IMR-90 (cell line): Measurements from ENCODE around the gene COLGALT1. TPM values are rescaled to one million over a fixed set of nuclear protein-coding genes. Genes with fewer than 3 reads are reported as not detected.
A peak's percentile ranks its signal among the peaks of the same experiment; 100 is the strongest.

ENCODE experiments used
- ATAC-seq: fragments of 200-7000 bp; cut with Tn5 transposase; 2 replicates; pipeline ENCODE4 v1.9.1; 2020; ENCODE audit warnings: low read depth, mild to moderate bottlenecking, moderate library complexity
- BruUV-seq: library from RNA; stranded (reverse); fragments of 400-500 nt; replicated peaks from 2 replicates; lab custom pipeline; 2021; lab: Mats Ljungman, UMichigan
- CTCF ChIA-PET: fragments of 300-600 bp; formaldehyde crosslinking; extraction: SDS; loops from one replicate; lab custom pipeline; 2021; ENCODE audit warnings: antibody characterized with exemption; lab: Yijun Ruan, JAX
- POLR2A ChIA-PET: fragments of 300-600 bp; sonication (Branson Sonifier 250); formaldehyde crosslinking; loops from one replicate; lab custom pipeline; 2022; ENCODE audit warnings: antibody characterized with exemption; ENCODE audit not compliant: unreplicated experiment; lab: Charles Lee
- DNase-seq: peaks from one replicate; pipeline ENCODE4 v3.0.0; 2013
- H2AFZ ChIP-seq: replicated peaks from 2 replicates; pipeline ENCODE3; 2013; ENCODE audit warnings: low read length, mild to moderate bottlenecking; ENCODE audit not compliant: poor library complexity
- H2AK5ac ChIP-seq: 2 replicates; pipeline ENCODE4 v1.6.1; 2013; ENCODE audit warnings: low read depth, low read length, inconsistent platforms
- H2AK9ac ChIP-seq: replicated peaks from 2 replicates; pipeline ENCODE3; 2013; ENCODE audit warnings: mild to moderate bottlenecking, low read depth, low read length, moderate library complexity; ENCODE audit not compliant: poor library complexity
- H2BK120ac ChIP-seq: 2 replicates; pipeline ENCODE4 v1.6.1; 2013; ENCODE audit warnings: low read depth, low read length, inconsistent platforms
- H2BK15ac ChIP-seq: 3 replicates; pipeline ENCODE4 v1.6.1; 2013; ENCODE audit warnings: low read depth, low read length, inconsistent platforms
- H2BK20ac ChIP-seq: 2 replicates; pipeline ENCODE4 v1.6.1; 2013; ENCODE audit warnings: low read depth, mild to moderate bottlenecking, inconsistent platforms, low read length, moderate library complexity
- H2BK5ac ChIP-seq: 2 replicates; pipeline ENCODE4 v1.6.1; 2013; ENCODE audit warnings: mild to moderate bottlenecking, low read depth, low read length, inconsistent platforms; ENCODE audit not compliant: poor library complexity, severe bottlenecking
- H3K14ac ChIP-seq: replicated peaks from 2 replicates; pipeline ENCODE4 v1.6.1; 2013; ENCODE audit warnings: low read depth, low read length, inconsistent platforms
- H3K18ac ChIP-seq: 2 replicates; pipeline ENCODE4 v1.6.1; 2013; ENCODE audit warnings: low read depth, low read length, control low read depth
- H3K23ac ChIP-seq: 2 replicates; pipeline ENCODE4 v1.6.1; 2013; ENCODE audit warnings: low read depth, low read length, inconsistent platforms
- H3K27ac ChIP-seq: 2 replicates; pipeline ENCODE4 v1.5.1; 2013; ENCODE audit warnings: mild to moderate bottlenecking, control low read depth, low read length; ENCODE audit not compliant: insufficient read depth
- H3K27me3 ChIP-seq: 2 replicates; pipeline ENCODE4 v1.6.1; 2013; ENCODE audit warnings: low read length; ENCODE audit not compliant: control insufficient read depth, insufficient read depth
- H3K36me3 ChIP-seq: 2 replicates; pipeline ENCODE4 v1.6.1; 2013; ENCODE audit warnings: low read length, mixed read lengths; ENCODE audit not compliant: control insufficient read depth, insufficient read depth
- H3K4ac ChIP-seq: 2 replicates; pipeline ENCODE4 v1.6.1; 2013; ENCODE audit warnings: low read depth, low read length, inconsistent platforms
- H3K4me1 ChIP-seq: 2 replicates; pipeline ENCODE4 v1.6.1; 2013; ENCODE audit warnings: low read length, mixed read lengths; ENCODE audit not compliant: control insufficient read depth, insufficient read depth
- H3K4me2 ChIP-seq: 2 replicates; pipeline ENCODE4 v1.6.1; 2013; ENCODE audit warnings: low read depth, mild to moderate bottlenecking, control low read depth, low read length, moderate library complexity
- H3K4me3 ChIP-seq: 2 replicates; pipeline ENCODE4 v1.5.1; 2013; ENCODE audit warnings: low read depth, mild to moderate bottlenecking, control low read depth, low read length, moderate library complexity; ENCODE audit not compliant: insufficient read depth
- H3K56ac ChIP-seq: 2 replicates; pipeline ENCODE4 v1.6.1; 2013; ENCODE audit warnings: low read length, inconsistent platforms; ENCODE audit not compliant: insufficient read depth; ENCODE audit errors: extremely low read depth
- H3K79me1 ChIP-seq, 2 experiments: 2 replicates each; pipeline ENCODE4 v1.6.1; 2013; ENCODE audit warnings: low read length in 2 of 2, inconsistent platforms in 1 of 2, low read depth in 1 of 2
- H3K9ac ChIP-seq: 2 replicates; pipeline ENCODE4 v1.6.1; 2013; ENCODE audit warnings: low read depth, low read length, control low read depth
- H3K9me1 ChIP-seq: 2 replicates; pipeline ENCODE4 v1.6.1; 2013; ENCODE audit warnings: low read length, inconsistent platforms; ENCODE audit not compliant: insufficient read depth
- H3K9me3 ChIP-seq: 2 replicates; pipeline ENCODE4 v1.6.1; 2013; ENCODE audit warnings: low read length; ENCODE audit not compliant: control insufficient read depth, insufficient read depth
- H4K20me1 ChIP-seq: 2 replicates; pipeline ENCODE4 v1.6.1; 2013; ENCODE audit warnings: low read length, inconsistent platforms; ENCODE audit not compliant: insufficient read depth
- H4K5ac ChIP-seq: 2 replicates; pipeline ENCODE4 v1.6.1; 2013; ENCODE audit warnings: mild to moderate bottlenecking, low read depth, low read length, control low read depth
- H4K8ac ChIP-seq, 2 experiments: 2 replicates each; pipeline ENCODE4 v1.6.1; 2013; ENCODE audit warnings: low read depth in 2 of 2, low read length in 2 of 2, control low read depth in 1 of 2, inconsistent platforms in 1 of 2
- H4K91ac ChIP-seq: 2 replicates; pipeline ENCODE4 v1.6.1; 2013; ENCODE audit warnings: low read depth, low read length, inconsistent platforms; ENCODE audit not compliant: insufficient read depth
- CEBPB ChIP-seq: IDR thresholded peaks from 2 replicates; pipeline ENCODE4 v1.6.1; 2012; ENCODE audit warnings: low read depth, low read length, improper control_type of control experiment
- CHD1 ChIP-seq: IDR thresholded peaks from 2 replicates; pipeline ENCODE4 v1.6.1; 2012; ENCODE audit warnings: low read depth, low read length, improper control_type of control experiment
- ELK1 ChIP-seq: fragments of 150-350 bp; IDR thresholded peaks from 2 replicates; pipeline ENCODE4 v1.6.1; 2016; ENCODE audit warnings: low read depth, mild to moderate bottlenecking, low read length, moderate library complexity, borderline replicate concordance
- FOS ChIP-seq: fragments of 150-350 bp; IDR thresholded peaks from 2 replicates; pipeline ENCODE4 v1.6.1; 2016; ENCODE audit warnings: low read depth, low read length
- MAFK ChIP-seq: IDR thresholded peaks from 2 replicates; pipeline ENCODE4 v1.6.1; 2012; ENCODE audit warnings: low read depth, low read length, improper control_type of control experiment
- MAZ ChIP-seq: IDR thresholded peaks from 2 replicates; pipeline ENCODE4 v1.6.1; 2012; ENCODE audit warnings: low read depth, mild to moderate bottlenecking, low read length, improper control_type of control experiment, moderate library complexity, borderline replicate concordance
- MXI1 ChIP-seq: IDR thresholded peaks from 2 replicates; pipeline ENCODE4 v1.6.1; 2012; ENCODE audit warnings: low read depth, mild to moderate bottlenecking, low read length, moderate library complexity, borderline replicate concordance
- NFE2L2 ChIP-seq: fragments of 150-350 bp; IDR thresholded peaks from 2 replicates; pipeline ENCODE4 v1.6.1; 2016; ENCODE audit warnings: low read depth, mild to moderate bottlenecking, low read length
- POLR2A ChIP-seq: IDR thresholded peaks from 2 replicates; pipeline ENCODE4 v1.6.1; 2012; ENCODE audit warnings: mild to moderate bottlenecking, low read depth, low read length
- RAD21 ChIP-seq: IDR thresholded peaks from 2 replicates; pipeline ENCODE4 v1.6.1; 2012; ENCODE audit warnings: low read length, improper control_type of control experiment
- RCOR1 ChIP-seq: IDR thresholded peaks from 2 replicates; pipeline ENCODE4 v1.6.1; 2012; ENCODE audit warnings: mild to moderate bottlenecking, low read length, improper control_type of control experiment; ENCODE audit not compliant: insufficient replicate concordance
- RFX5 ChIP-seq: IDR thresholded peaks from 2 replicates; pipeline ENCODE4 v1.8.0; 2012; ENCODE audit warnings: low read depth, mild to moderate bottlenecking, low read length, moderate library complexity
- SMC3 ChIP-seq: fragments of 150-350 bp; IDR thresholded peaks from 2 replicates; pipeline ENCODE4 v1.6.1; 2016; ENCODE audit warnings: low read depth, mild to moderate bottlenecking, antibody characterized with exemption, low read length, moderate library complexity
- USF2 ChIP-seq: fragments of 150-350 bp; IDR thresholded peaks from 2 replicates; pipeline ENCODE4 v1.6.1; 2017; ENCODE audit warnings: mild to moderate bottlenecking, antibody characterized with exemption, low read length, low read depth
- whole genome bisulfite sequencing, 2 experiments: methylation state at CpG; one replicate each; pipeline versions ENCODE4 v1.1.5 to v1.1.7; 2013; ENCODE audit warnings: missing lambda C conversion rate in 2 of 2; ENCODE audit not compliant: insufficient read length in 1 of 2; ENCODE audit errors: extremely low coverage in 2 of 2; 5-methylcytosine and 5-hydroxymethylcytosine counted together
- dilution Hi-C: fragments of 300-500 bp; cut with HindIII; formaldehyde crosslinking; loops from one replicate; pipeline ENCODE4 v1.14.3; 2018; ENCODE audit warnings: low sequenced_read_pairs; ENCODE audit not compliant: unreplicated experiment
- in situ Hi-C: fragments of 300-500 bp; cut with MboI; formaldehyde crosslinking; loops from 3 replicates; pipeline ENCODE4 v1.14.3; 2019; ENCODE audit warnings: low sequenced_read_pairs, inconsistent platforms, mixed read lengths
- intact Hi-C: fragments of 100-400 bp; cut with micrococcal nuclease; formaldehyde crosslinking; loops from 2 replicates; pipeline ENCODE4 v1.10.0; 2022
- polyA plus RNA-seq, 3 experiments: library from polyadenylated mRNA; depleted of rRNA; stranded (reverse); fragments of >200 nt; gene quantifications; 2 replicates each; pipeline ENCODE4 v1.2.3, GENCODE V29; 2012; ENCODE audit warnings: low replicate concordance in 1 of 3
- total RNA-seq: library from RNA; depleted of rRNA; stranded (reverse); fragments of >200 nt; gene quantifications from 2 replicates; pipeline ENCODE4 v1.2.3, GENCODE V29; 2012

The COLGALT1 gene
- total and polyA plus RNA-seq, 2 of the 4 experiments (the other 2 are of a cell fraction): 77.1 to 117 TPM

GRCh38 chr19:17520865-17521264, 34.6 kb upstream of the COLGALT1 start:
- in situ Hi-C loops (no loop called here), intact Hi-C loops (no loop called here), dilution Hi-C loops (no loop called here)
- Histone ChIP-seq H3K4me3 (no peak overlapping the region), H3K27ac (no peak overlapping the region), H3K4me2 (no peak overlapping the region), H2BK5ac (no peak overlapping the region), H3K79me1 (peaks cover 5% of the 10 kb centered on the region in 2 experiments; a peak in 2 of 4 replicates), H3K9ac (no peak overlapping the region), H3K14ac (no peak overlapping the region), H4K20me1 (peaks cover 4% of the 10 kb centered on the region; the same call in 1 of the 2 replicates), H2AK5ac (no peak overlapping the region), H3K27me3 (no peaks in the 10 kb centered on the region), H3K23ac (no peak overlapping the region), H3K36me3 (peaks cover 29% of the 10 kb centered on the region), H2AFZ (no peak overlapping the region), H2AK9ac (peak overlapping the region; percentile 28), H2BK20ac (no peak overlapping the region), H3K9me3 (peaks cover 20% of the 10 kb centered on the region), H2BK15ac (no peak overlapping the region), H3K56ac (no peak overlapping the region), H3K9me1 (no peaks in the 10 kb centered on the region), H2BK120ac (no peak overlapping the region), H3K18ac (no peak overlapping the region), H3K4me1 (no peaks in the 10 kb centered on the region), H4K91ac (no peak overlapping the region), H3K4ac (no peak overlapping the region), H4K5ac (no peak overlapping the region), H4K8ac (no peak overlapping the region)
- no TSS peak for BruUV-seq
- no peak for TF ChIP-seq CHD1
- TF ChIP-seq CEBPB: no peak
- no peak for TF ChIP-seq MAZ
- TF ChIP-seq NFE2L2: no peak
- TF ChIP-seq MAFK: no peak
- TF ChIP-seq ELK1: no peak
- TF ChIP-seq MXI1: no peak
- no peak for TF ChIP-seq RAD21
- TF ChIP-seq RFX5: no peak
- TF ChIP-seq RCOR1: no peak
- TF ChIP-seq FOS: no peak
- TF ChIP-seq SMC3: no peak
- no peak for TF ChIP-seq USF2
- no peak for TF ChIP-seq POLR2A
- DNase-seq (no peak), ATAC-seq (no peak)
- 100% methylated on average over 9 of the region's 25 CpGs; no CpG with 5 or more reads in 1 of the 2 experiments for WGBS, 2 experiments
- POLR2A ChIA-PET: interaction anchor here (0.6 kb wide), 1 partner anchor 124 kb away, joined by 8 read pairs; no protein-coding TSS in a partner anchor
- CTCF ChIA-PET: interaction anchor here (0.6 kb wide), 3 partner anchors 8 to 229 kb away, joined by 3 to 4 read pairs (median 4); no protein-coding TSS in a partner anchor
